GM18907 (cell line): ENCODE results near the gene ZC3H7A.

Experiments
- ATAC-seq: cut with Tn5 transposase; IDR thresholded peaks from one replicate; pipeline ENCODE4 v1.9.1; 2021; ENCODE audit warnings: mild to moderate bottlenecking, moderate library complexity; ENCODE audit not compliant: unreplicated experiment

The ZC3H7A gene

GRCh38 chr16:11738742-11739544 is 58.1 kb downstream of the ZC3H7A start:
- no peak for ATAC-seq

- no peak for ATAC-seq
These were observed 59.3 kb downstream of the ZC3H7A start for GRCh38 chr16:11737713-11738112.

- ATAC-seq = no peak
These were observed 60.2 kb downstream of the ZC3H7A start for GRCh38 chr16:11736903-11737302.

GRCh38 chr16:11735787-11736186 is 61.3 kb downstream of the ZC3H7A start:
- no peak for ATAC-seq

GRCh38 chr16:11734653-11735043 is 62.4 kb downstream of the ZC3H7A start:
- no peak for ATAC-seq

- no peak for ATAC-seq
These were observed 62.9 kb downstream of the ZC3H7A start for GRCh38 chr16:11734025-11734652.

GRCh38 chr16:11731222-11731621 is 65.8 kb downstream of the ZC3H7A start:
- ATAC-seq = no peak

- ATAC-seq = no peak
These were observed 67.3 kb downstream of the ZC3H7A start for GRCh38 chr16:11729787-11730186.

GRCh38 chr16:11727796-11728543 is 69.1 kb downstream of the ZC3H7A start:
- no peak for ATAC-seq

- no peak for ATAC-seq
These were observed 71.0 kb downstream of the ZC3H7A start for GRCh38 chr16:11726008-11726407.

- ATAC-seq = no peak
These were observed 71.6 kb downstream of the ZC3H7A start for GRCh38 chr16:11725457-11725856.

- ATAC-seq = no peak
These were observed 74.6 kb downstream of the ZC3H7A start for GRCh38 chr16:11722468-11722808.

- no peak for ATAC-seq
These were observed 75.1 kb downstream of the ZC3H7A start for GRCh38 chr16:11721781-11722467.

- no peak for ATAC-seq
These were observed 77.3 kb downstream of the ZC3H7A start for GRCh38 chr16:11719762-11720161.

- no peak for ATAC-seq
These were observed 77.9 kb downstream of the ZC3H7A start for GRCh38 chr16:11719171-11719570.

GRCh38 chr16:11717811-11718210 is 79.2 kb downstream of the ZC3H7A start:
- no peak for ATAC-seq

- ATAC-seq = no peak
These were observed 80.7 kb downstream of the ZC3H7A start for GRCh38 chr16:11716336-11716735.

GRCh38 chr16:11715246-11715947 is 81.7 kb downstream of the ZC3H7A start:
- ATAC-seq = no peak

GRCh38 chr16:11712122-11712521 is 84.9 kb downstream of the ZC3H7A start:
- no peak for ATAC-seq

GRCh38 chr16:11711662-11712061 is 85.4 kb downstream of the ZC3H7A start:
- no peak for ATAC-seq

GRCh38 chr16:11708421-11708820 is 88.6 kb downstream of the ZC3H7A start:
- no peak for ATAC-seq
